ENCODE measurements around the gene TAF5. TPM values are rescaled to one million over a fixed set of nuclear protein-coding genes. Genes with fewer than 3 reads are reported as not detected.

Gene TAF5
- total and polyA plus RNA-seq, 2 of the 4 experiments (the other 2 are of a cell fraction) = 1.9 to 3.6 TPM

- POLR2A ChIA-PET (ENCODE audit: unreplicated experiment) = no interaction called here
- H3K36me3 ChIP-seq (ENCODE audit: control insufficient read depth, insufficient read depth, low read length) = peaks cover 44% of the 10 kb centered on the region
- in situ Hi-C loops (cut with MboI; ENCODE audit: low sequenced_read_pairs) (no loop called here), dilution Hi-C loops (cut with HindIII; ENCODE audit: low sequenced_read_pairs, unreplicated experiment) (no loop called here), intact Hi-C loops (cut with micrococcal nuclease) (no loop called here)
- peaks cover 8 to 11% of the 10 kb centered on the region in 2 experiments; a peak in 3 of 4 replicates for H3K79me1 ChIP-seq (ENCODE audit: low read depth in 1 of 2, low read length in 2 of 2)
- H4K20me1 ChIP-seq (ENCODE audit: insufficient read depth, low read length) = no peaks in the 10 kb centered on the region
- no TSS peak for BruUV-seq (replicated peaks)
- no peak overlapping the region for H3K4ac ChIP-seq (ENCODE audit: low read depth, low read length)
- ATAC-seq (ENCODE audit: low read depth) = no peak
- H2BK20ac ChIP-seq (ENCODE audit: low read depth, low read length) = no peak overlapping the region
- H2AK5ac ChIP-seq (ENCODE audit: low read depth, low read length) = no peak overlapping the region
- H3K18ac ChIP-seq (ENCODE audit: low read depth, low read length) = no peak overlapping the region
- no peak overlapping the region for H3K23ac ChIP-seq (ENCODE audit: low read depth, low read length)
- no peak overlapping the region for H3K14ac ChIP-seq (replicated peaks; ENCODE audit: low read depth, low read length)
- no peak overlapping the region for H3K56ac ChIP-seq (ENCODE audit: extremely low read depth, insufficient read depth, low read length)
- H2BK120ac ChIP-seq (ENCODE audit: low read depth, low read length) = no peak overlapping the region
- H3K4me3 ChIP-seq (ENCODE audit: insufficient read depth, low read depth, low read length) = no peak overlapping the region
- H2BK15ac ChIP-seq (ENCODE audit: low read depth, low read length) = no peak overlapping the region
- TF ChIP-seq ELK1 (IDR thresholded peaks at IDR 0.05; ENCODE audit: borderline replicate concordance, low read depth, low read length) (no peak), NFE2L2 (IDR thresholded peaks at IDR 0.05; ENCODE audit: low read depth, low read length) (no peak), RFX5 (IDR thresholded peaks at IDR 0.05; ENCODE audit: low read depth, low read length) (no peak), RAD21 (IDR thresholded peaks at IDR 0.05; ENCODE audit: low read length) (no peak), CTCF (conservative IDR thresholded peaks at IDR 0.05; ENCODE audit: low read depth, low read length) (no peak), FOS (IDR thresholded peaks at IDR 0.05; ENCODE audit: low read depth, low read length) (no peak), RCOR1 (IDR thresholded peaks at IDR 0.05; ENCODE audit: insufficient replicate concordance, low read length) (no peak), USF2 (IDR thresholded peaks at IDR 0.05; ENCODE audit: low read depth, low read length) (no peak), BHLHE40 (IDR thresholded peaks at IDR 0.05; ENCODE audit: low read depth, low read length) (no peak), POLR2A (IDR thresholded peaks at IDR 0.05; ENCODE audit: low read depth, low read length) (no peak)
- H4K8ac ChIP-seq (ENCODE audit: low read depth in 2 of 2, low read length in 2 of 2) = no peak overlapping the region
- no peaks in the 10 kb centered on the region for H3K9me1 ChIP-seq (ENCODE audit: insufficient read depth, low read length)
- no peak overlapping the region for H3K27ac ChIP-seq (ENCODE audit: insufficient read depth, low read length)
- no peak overlapping the region for H3K4me2 ChIP-seq (ENCODE audit: low read depth, low read length)
- CTCF ChIA-PET = no interaction called here
- WGBS, 2 experiments (ENCODE audit: extremely low coverage in 2 of 2, insufficient read length in 1 of 2) = 100% methylated on average over 2 of the region's 5 CpGs; no CpG with 5 or more reads in 1 of the 2 experiments
- H4K91ac ChIP-seq (ENCODE audit: insufficient read depth, low read depth, low read length) = no peak overlapping the region
- H2AK9ac ChIP-seq (replicated peaks; ENCODE audit: low read depth, low read length, poor library complexity) = no peak overlapping the region
- no peak overlapping the region for H2AFZ ChIP-seq (replicated peaks; ENCODE audit: low read length, poor library complexity)
- no peaks in the 10 kb centered on the region for H3K9me3 ChIP-seq (ENCODE audit: control insufficient read depth, insufficient read depth, low read length)
- H3K9ac ChIP-seq (ENCODE audit: low read depth, low read length) = no peak overlapping the region
- H2BK5ac ChIP-seq (ENCODE audit: low read depth, low read length, poor library complexity, severe bottlenecking) = no peak overlapping the region
- no peak overlapping the region for H4K5ac ChIP-seq (ENCODE audit: low read depth, low read length)
- H3K4me1 ChIP-seq (ENCODE audit: control insufficient read depth, insufficient read depth, low read length) = no peaks in the 10 kb centered on the region
- no peaks in the 10 kb centered on the region for H3K27me3 ChIP-seq (ENCODE audit: control insufficient read depth, insufficient read depth, low read length)
- no peak for DNase-seq
These were observed 61.9 kb downstream of the TAF5 start for GRCh38 chr10:103429647-103430046.

All from IMR-90 (cell line).